Gastrocnemius medialis (tissue), 4 donors: Measurements from ENCODE around the gene SIPA1. TPM values are rescaled to one million over a fixed set of nuclear protein-coding genes. Genes with fewer than 3 reads are reported as not detected.

Source experiments
- ATAC-seq, 2 donors: fragments of 150-250 bp; one replicate each; pipeline ENCODE4 v1.9.1; 2016
- DNase-seq, 2 donors: peaks; one replicate each; pipeline ENCODE4 v3.0.0-alpha.2; 2019
- H3K27ac ChIP-seq, 4 donors: fragments of 200-600 bp; sonication (generic); 1 replicate in 1 of 4; 2 replicates in 3 of 4; pipeline ENCODE4 v1.5.1; 2016 to 2018; ENCODE audit warnings: mild to moderate bottlenecking in 2 of 4, moderate library complexity in 1 of 4
- H3K27me3 ChIP-seq, 3 donors: fragments of 200-600 bp; sonication (generic) in 2 of 3; 1 replicate in 1 of 3; 2 replicates in 2 of 3; pipeline versions ENCODE4 v1.5.1 to v1.6.0; 2016 to 2019; ENCODE audit warnings: mild to moderate bottlenecking in 1 of 3, moderate library complexity in 1 of 3
- H3K36me3 ChIP-seq, 2 donors: fragments of 200-600 bp; sonication (generic) in 1 of 2; one replicate each; pipeline ENCODE4 v1.5.1; 2017 to 2018
- H3K4me1 ChIP-seq, 2 donors: fragments of 200-600 bp; sonication (generic) in 1 of 2; one replicate each; pipeline ENCODE4 v1.5.1; 2016 to 2017; ENCODE audit warnings: mild to moderate bottlenecking in 2 of 2
- H3K4me3 ChIP-seq, 4 donors: fragments of 200-600 bp; sonication (generic) in 3 of 4; 1 replicate in 1 of 4; 2 replicates in 3 of 4; pipeline ENCODE4 v1.5.1; 2016 to 2019; ENCODE audit warnings: mild to moderate bottlenecking in 2 of 4
- H3K9me3 ChIP-seq, 3 donors: fragments of 200-600 bp; sonication (generic) in 2 of 3; 1 replicate in 1 of 3; 2 replicates in 2 of 3; pipeline ENCODE4 v1.5.1; 2016 to 2019
- POLR2A ChIP-seq, 2 donors: fragments of 450-650 bp; IDR thresholded peaks; one replicate each; pipeline ENCODE4 v1.6.1; 2017; ENCODE audit warnings: antibody characterized with exemption in 2 of 2, mild to moderate bottlenecking in 2 of 2, moderate library complexity in 2 of 2
- in situ Hi-C, 4 donors: fragments of 200-750 bp; cut with MboI; loops; one replicate each; pipeline versions ENCODE4 v1.15.0 to v1.8.0; 2017; ENCODE audit warnings: low sequenced_read_pairs in 4 of 4
- intact Hi-C: fragments of 100-400 bp; cut with DNase I; formaldehyde crosslinking; loops from one replicate; pipeline ENCODE4 v1.15.1; 2023; ENCODE audit warnings: low total_unique reads
- total RNA-seq, 4 donors: library from RNA; depleted of rRNA; stranded (reverse); fragments of >200 nt; gene quantifications; one replicate each; pipeline versions ENCODE4 v1.1.0 to v1.2.3, GENCODE V29; 2016
- TF ChIP-seq, protein P1 (sequence below), 5 experiments: fragments of 450-650 bp in 3 of 5; fragments of 200-600 bp in 2 of 5; sonication (generic) in 2 of 5; IDR thresholded peaks in 4 of 5; conservative IDR thresholded peaks in 1 of 5; 1 replicate in 4 of 5; 2 replicates in 1 of 5; pipeline ENCODE4 v1.5.1; 2016 to 2019; ENCODE audit warnings: antibody characterized with exemption in 5 of 5, mild to moderate bottlenecking in 3 of 5, moderate library complexity in 3 of 5

SIPA1 gene
- total RNA-seq, 4 donors from 2014 or later = 6.7 to 10.9 (median 10.0) TPM

DNA sequence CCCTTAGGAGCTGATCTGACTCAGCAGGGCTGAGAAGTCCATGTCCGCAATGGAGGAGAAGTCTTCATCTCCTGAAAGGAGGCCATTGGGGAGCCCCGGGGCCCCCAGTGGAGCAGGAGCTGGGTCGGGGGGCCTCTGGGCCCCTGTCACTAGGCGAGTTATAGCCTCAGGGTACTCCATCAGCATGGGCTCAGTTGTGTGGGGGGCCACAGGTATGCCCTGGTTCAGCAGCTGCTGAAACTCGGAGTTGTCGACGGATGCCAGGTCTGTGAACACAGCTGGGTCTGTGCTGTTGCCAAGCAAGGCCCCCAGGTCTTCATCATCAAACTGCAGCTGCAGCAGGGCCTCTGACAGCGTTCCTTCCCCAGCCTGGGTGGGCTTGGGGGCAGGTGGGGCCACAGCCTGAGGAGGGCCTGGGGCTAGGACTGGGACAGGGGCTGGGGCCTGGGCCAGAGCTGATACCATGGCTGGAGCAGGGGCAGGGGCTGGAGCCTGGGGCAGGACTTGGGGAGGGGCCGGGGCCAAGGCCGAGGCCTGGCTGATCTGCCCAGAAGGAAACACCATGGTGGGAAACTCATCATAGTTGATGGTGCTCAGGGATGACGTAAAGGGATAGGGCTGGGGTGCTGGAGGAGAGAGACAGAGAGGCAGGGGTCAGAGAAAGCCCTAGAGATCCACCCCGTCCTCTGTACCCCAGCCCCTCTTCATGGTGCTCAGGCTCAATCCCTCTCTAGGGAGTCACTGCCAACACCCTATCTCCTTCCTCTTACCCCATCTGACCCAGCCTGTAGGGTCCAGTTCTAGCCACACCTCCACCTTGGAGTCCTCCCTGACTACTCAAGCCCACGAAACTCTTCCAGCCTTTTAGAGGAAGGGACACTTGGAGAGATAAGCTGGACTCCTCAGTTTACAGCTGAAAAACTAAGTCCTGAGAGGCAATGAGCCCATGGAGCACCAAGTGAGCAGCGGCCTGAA, 16.8 kb downstream of the SIPA1 start:
- intact Hi-C loops = no loop called here
- DNase-seq = no peak
- peak overlapping the region; percentile 91 to 96 (median 94) for H3K27ac ChIP-seq
- no peak for TF ChIP-seq POLR2A (IDR thresholded peaks at IDR 0.05)
- TF ChIP-seq, protein P1, sequence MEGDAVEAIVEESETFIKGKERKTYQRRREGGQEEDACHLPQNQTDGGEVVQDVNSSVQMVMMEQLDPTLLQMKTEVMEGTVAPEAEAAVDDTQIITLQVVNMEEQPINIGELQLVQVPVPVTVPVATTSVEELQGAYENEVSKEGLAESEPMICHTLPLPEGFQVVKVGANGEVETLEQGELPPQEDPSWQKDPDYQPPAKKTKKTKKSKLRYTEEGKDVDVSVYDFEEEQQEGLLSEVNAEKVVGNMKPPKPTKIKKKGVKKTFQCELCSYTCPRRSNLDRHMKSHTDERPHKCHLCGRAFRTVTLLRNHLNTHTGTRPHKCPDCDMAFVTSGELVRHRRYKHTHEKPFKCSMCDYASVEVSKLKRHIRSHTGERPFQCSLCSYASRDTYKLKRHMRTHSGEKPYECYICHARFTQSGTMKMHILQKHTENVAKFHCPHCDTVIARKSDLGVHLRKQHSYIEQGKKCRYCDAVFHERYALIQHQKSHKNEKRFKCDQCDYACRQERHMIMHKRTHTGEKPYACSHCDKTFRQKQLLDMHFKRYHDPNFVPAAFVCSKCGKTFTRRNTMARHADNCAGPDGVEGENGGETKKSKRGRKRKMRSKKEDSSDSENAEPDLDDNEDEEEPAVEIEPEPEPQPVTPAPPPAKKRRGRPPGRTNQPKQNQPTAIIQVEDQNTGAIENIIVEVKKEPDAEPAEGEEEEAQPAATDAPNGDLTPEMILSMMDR (IDR thresholded peaks at IDR 0.05 in 4 of 5, conservative IDR thresholded peaks at IDR 0.05 in 1 of 5) = no peak
- in situ Hi-C loops = no loop called here
- peaks cover 0 to 58% of the 10 kb centered on the region in 2 donors for H3K36me3 ChIP-seq
- H3K4me3 ChIP-seq = no peak overlapping the region
- peaks cover 20 to 28% of the 10 kb centered on the region in 2 donors for H3K4me1 ChIP-seq
- no peaks in the 10 kb centered on the region for H3K9me3 ChIP-seq
- H3K27me3 ChIP-seq = no peaks in the 10 kb centered on the region
- no peak for ATAC-seq

DNA sequence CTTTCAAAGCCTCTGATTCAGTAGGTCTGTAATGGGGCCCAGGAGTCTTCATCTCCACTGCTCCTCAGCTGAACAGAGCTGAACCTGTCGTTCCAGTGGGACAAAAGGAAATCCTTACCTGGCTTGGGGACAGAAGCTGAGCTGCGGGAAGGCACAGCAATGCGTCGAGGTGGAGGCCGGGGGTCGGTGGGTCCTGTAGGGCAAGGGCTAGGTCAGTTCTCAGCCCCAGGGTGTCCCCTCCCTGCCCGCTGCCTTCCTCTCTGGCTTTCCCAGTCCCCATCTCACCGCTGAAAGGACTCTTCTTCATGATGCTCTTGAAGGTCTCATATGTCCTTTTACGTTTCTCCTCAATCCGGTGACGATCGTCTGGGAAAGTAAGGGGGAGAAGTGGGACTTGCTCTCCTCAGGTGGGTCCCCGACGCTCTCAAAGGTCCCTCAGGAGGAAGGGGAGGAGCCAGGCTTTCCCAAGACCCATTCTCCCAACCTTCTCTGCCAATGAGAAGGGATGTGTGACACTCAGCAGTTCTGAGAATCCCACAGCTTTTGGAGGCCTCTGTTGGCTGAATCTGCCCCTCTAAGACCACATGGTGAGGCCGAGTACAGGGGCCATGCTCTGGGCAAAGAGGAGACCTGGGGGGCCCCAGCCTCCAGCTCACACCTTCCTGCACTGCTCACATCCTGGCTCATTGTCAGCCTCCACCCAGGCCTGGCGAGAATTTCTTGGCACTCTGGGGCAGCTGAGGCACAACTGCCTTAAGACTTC, 17.9 kb downstream of the SIPA1 start:
- H3K36me3 ChIP-seq = peaks cover 0 to 69% of the 10 kb centered on the region in 2 donors
- H3K4me3 ChIP-seq = no peak overlapping the region
- intact Hi-C loops (no loop called here), in situ Hi-C loops (no loop called here)
- no peak for ATAC-seq
- H3K4me1 ChIP-seq = peaks cover 20 to 28% of the 10 kb centered on the region in 2 donors
- no peak for DNase-seq
- TF ChIP-seq POLR2A (IDR thresholded peaks at IDR 0.05) = no peak
- TF ChIP-seq, protein P1 (IDR thresholded peaks at IDR 0.05 in 4 of 5, conservative IDR thresholded peaks at IDR 0.05 in 1 of 5) = no peak
- no peaks in the 10 kb centered on the region for H3K27me3 ChIP-seq
- H3K9me3 ChIP-seq = no peaks in the 10 kb centered on the region
- no peak overlapping the region for H3K27ac ChIP-seq

DNA sequence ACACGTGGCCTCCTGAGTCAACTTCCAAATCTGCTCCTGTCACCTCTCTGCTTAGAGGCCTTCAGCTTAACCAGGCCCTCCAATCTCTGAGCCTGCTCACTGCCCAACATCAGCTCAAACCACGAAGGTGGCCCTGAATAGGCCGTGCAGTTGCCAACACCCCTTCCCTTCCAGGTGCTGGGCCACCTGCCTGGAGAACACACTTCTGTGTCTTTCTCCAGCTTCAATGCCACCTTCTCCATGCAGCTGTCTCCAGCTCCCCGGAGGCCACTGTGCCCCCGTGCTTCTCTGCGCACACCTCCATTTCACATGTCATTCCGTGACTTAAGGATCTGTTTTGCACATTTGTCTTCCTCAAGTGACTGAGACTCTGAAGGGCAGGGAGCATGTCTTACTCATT, 19.5 kb downstream of the SIPA1 start:
- in situ Hi-C loops = no loop called here
- intact Hi-C loops = no loop called here
- ATAC-seq (no peak), DNase-seq (no peak)
- H3K27me3 ChIP-seq = no peaks in the 10 kb centered on the region
- TF ChIP-seq POLR2A (IDR thresholded peaks at IDR 0.05) = no peak
- TF ChIP-seq, protein P1 (IDR thresholded peaks at IDR 0.05 in 4 of 5, conservative IDR thresholded peaks at IDR 0.05 in 1 of 5) = no peak
- H3K9me3 ChIP-seq = no peaks in the 10 kb centered on the region
- peaks cover 0 to 79% of the 10 kb centered on the region in 2 donors for H3K36me3 ChIP-seq
- H3K27ac ChIP-seq = no peak overlapping the region
- H3K4me3 ChIP-seq = no peak overlapping the region
- H3K4me1 ChIP-seq = peaks cover 25 to 28% of the 10 kb centered on the region in 2 donors

DNA sequence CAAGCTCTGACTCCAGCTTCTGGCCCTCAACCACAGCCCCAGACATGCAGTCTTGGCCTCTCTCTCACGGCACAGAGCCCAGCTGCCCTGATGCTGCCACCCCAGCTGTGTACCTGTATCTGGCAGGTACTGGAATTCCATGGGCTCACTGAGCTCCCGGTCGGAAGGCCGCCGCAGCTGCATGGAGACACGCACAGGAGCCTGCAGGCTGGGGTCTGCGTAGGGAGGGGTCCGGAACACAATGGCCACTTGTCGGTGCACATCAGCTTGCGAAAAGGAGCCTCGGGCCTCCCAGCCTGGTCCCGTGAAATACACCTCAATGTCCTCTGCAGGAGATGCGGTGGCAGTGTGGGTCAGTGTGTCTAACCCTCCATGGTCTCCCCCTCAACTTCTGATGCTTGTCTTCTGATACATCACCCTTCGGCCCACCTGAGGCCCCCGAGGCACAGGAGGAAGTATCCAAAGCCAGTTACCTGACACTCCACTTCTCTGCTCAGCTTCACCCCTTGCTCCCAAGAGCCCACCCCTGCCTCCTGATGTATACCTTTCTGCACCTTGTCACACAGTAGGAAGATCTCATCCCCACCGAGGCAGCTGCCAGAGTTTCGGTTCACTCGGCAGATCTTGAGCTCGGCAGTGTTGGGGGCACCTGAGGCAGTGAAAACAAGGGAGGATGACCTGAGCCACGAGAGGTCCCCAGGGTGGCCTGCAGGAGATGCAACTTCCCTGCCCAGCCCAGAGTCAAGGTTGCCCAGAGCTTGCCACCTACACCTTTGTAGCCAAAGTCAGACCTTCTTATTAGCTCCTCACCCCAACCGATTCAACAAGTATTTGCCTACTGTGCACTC, 20.5 kb downstream of the SIPA1 start:
- intact Hi-C loops (no loop called here), in situ Hi-C loops (no loop called here)
- TF ChIP-seq, protein P1 (IDR thresholded peaks at IDR 0.05 in 4 of 5, conservative IDR thresholded peaks at IDR 0.05 in 1 of 5) = no peak
- TF ChIP-seq POLR2A (IDR thresholded peaks at IDR 0.05) = no peak
- Histone ChIP-seq H3K4me3 (no peak overlapping the region), H3K27ac (no peak overlapping the region), H3K27me3 (no peaks in the 10 kb centered on the region), H3K36me3 (peaks cover 0 to 79% of the 10 kb centered on the region in 2 donors), H3K4me1 (peaks cover 20 to 24% of the 10 kb centered on the region in 2 donors), H3K9me3 (no peaks in the 10 kb centered on the region)
- DNase-seq (no peak), ATAC-seq (no peak)
